ENCODE results near the gene XPNPEP2.

GRCh38 chrX:129724754-129725153 is 14.0 kb upstream of the XPNPEP2 start:
- TF ChIP-seq CTCF (IDR thresholded peaks at IDR 0.05) (no peak), POLR2A (IDR thresholded peaks at IDR 0.05) (no peak)

All from breast epithelium (tissue), 3 donors.